HG02973 (cell line): ENCODE results near the gene INTS13.
"Not testable (repeated sequence)": the region's sequence is repeated elsewhere in the genome, so short reads cannot be mapped to it uniquely, and the experiment has no call there.

Experiments
- ATAC-seq: cut with Tn5 transposase; IDR thresholded peaks from one replicate; pipeline ENCODE4 v1.9.1; 2021; ENCODE audit warnings: moderate library complexity; ENCODE audit not compliant: unreplicated experiment

INTS13 gene

GRCh38 chr12:26937863-26938700 is at the start of gene INTS13, which contains the start of gene FGFR1OP2:
TSS of gene INTS13 (minus strand) at chr12:26937981. CDS start at chr12:26936803, 1,178 bp downstream.
TSS of gene FGFR1OP2 (plus strand) at chr12:26938470. CDS start at chr12:26954159, 15,689 bp downstream.
- peak; percentile 74 for ATAC-seq

- no peak for ATAC-seq
Observed at GRCh38 chr12:26982866-26983265, 45.1 kb upstream of the INTS13 start.

DNA sequence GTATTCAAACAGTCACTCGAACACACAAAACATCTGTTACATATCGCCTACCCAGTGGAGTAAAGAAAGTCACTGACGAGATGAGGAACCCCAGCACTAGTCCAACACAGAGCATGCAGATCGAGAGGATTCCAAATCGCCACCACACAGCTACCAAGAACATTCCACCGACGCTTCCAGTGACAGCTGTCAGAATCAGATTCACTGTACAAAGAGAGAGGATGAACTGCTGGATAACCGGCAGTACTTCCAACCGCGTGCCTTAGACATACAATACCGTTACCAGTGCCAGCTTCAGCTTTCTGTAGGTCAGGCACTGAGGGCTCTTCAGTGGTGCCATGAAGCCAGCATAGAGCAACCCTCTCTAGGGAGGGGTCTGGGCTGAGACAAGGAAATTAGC is 42.0 kb upstream of the INTS13 start:
- no peak for ATAC-seq

- no peak for ATAC-seq
Observed at GRCh38 chr12:26978801-26979200, 41.0 kb upstream of the INTS13 start.

- ATAC-seq = no peak
Observed at GRCh38 chr12:26976687-26977086, 38.9 kb upstream of the INTS13 start.

- ATAC-seq = peak; percentile 96
Observed at GRCh38 chr12:26971963-26972362, 34.2 kb upstream of the INTS13 start.

GRCh38 chr12:26970136-26970535 is 32.4 kb upstream of the INTS13 start:
- no peak for ATAC-seq

- ATAC-seq = no peak
Observed at GRCh38 chr12:26966842-26967241, 29.1 kb upstream of the INTS13 start.

GRCh38 chr12:26963413-26963812 is 25.6 kb upstream of the INTS13 start:
- ATAC-seq = no peak

DNA sequence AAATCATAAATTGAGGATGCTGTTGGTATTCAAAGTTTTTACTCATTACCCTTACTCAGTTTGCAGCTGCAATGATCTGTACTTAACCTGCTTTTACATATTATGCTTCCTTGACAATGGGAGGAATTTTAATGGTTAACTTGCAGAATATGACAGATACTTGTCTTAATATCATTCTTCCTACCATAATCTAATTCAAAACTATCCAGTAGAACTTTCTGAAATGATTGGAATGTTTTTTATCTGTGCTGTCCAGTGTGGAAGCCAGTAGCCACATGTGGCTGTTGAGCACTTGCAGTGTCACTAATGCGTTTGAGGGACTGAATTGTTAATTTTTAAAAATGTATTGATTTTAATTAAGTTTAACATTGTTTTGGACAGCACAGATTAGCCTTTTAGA is 24.0 kb upstream of the INTS13 start:
- ATAC-seq = no peak

- ATAC-seq = not testable (repeated sequence)
Observed at GRCh38 chr12:26961391-26961790, 23.6 kb upstream of the INTS13 start.

- no peak for ATAC-seq
Observed at GRCh38 chr12:26954027-26954426, 16.2 kb upstream of the INTS13 start.

- ATAC-seq = no peak
Observed at GRCh38 chr12:26953447-26953846, 15.7 kb upstream of the INTS13 start.

- ATAC-seq = no peak
Observed at GRCh38 chr12:26948309-26948708, 10.5 kb upstream of the INTS13 start.

GRCh38 chr12:26941215-26941594 is 3.4 kb upstream of the INTS13 start:
- no peak for ATAC-seq

- ATAC-seq = no peak
Observed at GRCh38 chr12:26940516-26941214, 2.9 kb upstream of the INTS13 start.

GRCh38 chr12:26939953-26940352 is 2.2 kb upstream of the INTS13 start:
- ATAC-seq = no peak

DNA sequence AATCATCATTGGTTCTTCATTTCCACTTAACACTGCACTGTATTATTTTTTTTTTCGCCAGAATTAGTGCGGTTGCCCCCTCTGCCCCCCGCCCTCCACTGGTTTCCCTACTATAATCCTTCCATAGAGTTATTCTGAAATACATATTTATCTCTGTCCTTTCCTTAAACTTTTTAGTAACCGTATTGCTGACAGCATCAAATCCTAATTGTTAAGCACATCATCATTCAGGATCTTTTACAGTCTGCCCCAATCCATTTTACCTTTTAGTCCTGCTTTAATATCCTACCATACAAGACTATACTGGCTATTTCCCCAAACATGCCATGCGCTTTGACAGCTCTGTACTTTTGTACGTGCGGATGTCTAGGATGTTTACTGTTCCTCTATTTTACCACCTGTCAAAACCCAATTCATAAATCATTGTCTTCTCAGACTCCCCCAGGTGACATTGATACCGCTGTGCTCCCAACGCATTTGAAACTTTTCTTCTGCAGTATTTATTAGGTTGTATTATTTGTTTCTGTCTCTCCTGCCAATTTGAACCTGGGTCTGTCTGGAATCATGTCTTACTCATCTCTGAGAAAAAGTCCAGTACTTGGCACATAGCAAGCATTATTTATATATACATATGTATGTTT is 1.5 kb upstream of the INTS13 start:
- no peak for ATAC-seq

- peak; percentile 12 for ATAC-seq
Observed at GRCh38 chr12:26938701-26939062, 901 bp upstream of the INTS13 start.

GRCh38 chr12:26937443-26937862 is 328 bp downstream of the INTS13 start:
- no peak for ATAC-seq

DNA sequence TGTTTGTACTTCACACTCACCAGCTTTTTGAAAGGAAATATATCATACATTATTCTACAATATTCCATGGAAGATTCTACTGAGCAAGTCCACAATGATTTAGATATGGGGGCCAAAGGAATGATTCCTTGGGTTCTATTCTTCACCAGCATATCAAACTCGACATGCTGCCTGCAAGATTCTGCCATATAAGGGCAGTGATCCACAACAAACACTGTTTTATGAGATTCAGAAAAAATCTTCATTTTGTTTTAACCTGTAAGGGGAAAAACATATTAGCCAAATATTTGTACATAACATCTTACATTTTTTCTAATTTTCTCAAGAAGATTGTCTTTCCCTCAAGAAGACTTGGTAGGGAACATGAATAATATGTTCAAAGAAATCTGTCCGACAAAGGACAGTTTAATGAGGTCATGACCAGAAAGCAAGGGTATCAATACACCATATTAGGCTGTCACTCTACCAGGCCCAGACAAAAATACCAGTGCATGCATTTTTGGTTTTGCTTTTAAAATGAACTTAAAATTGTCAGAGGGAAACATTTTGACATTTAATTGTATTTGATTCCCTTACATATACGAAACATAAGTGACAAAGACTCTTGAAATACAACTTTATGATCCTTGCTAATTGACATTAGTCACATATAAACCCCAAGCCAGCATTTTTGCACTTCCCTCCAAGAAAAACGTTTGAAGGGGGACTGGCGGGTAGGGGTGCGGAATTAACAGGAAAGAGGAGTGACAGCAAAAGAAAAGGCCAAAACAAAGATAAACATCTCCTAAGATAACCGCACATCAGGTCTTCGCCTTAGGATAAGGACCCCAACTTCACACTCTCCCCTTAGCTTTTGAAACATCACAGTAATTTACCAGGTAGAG is 980 bp downstream of the INTS13 start:
- ATAC-seq = no peak
